Memory B cell (primary cell): ENCODE data around the gene RBBP7.

Experiments
- ATAC-seq: fragments of 150-1000 bp; cut with Tn5 transposase; 2 replicates; pipeline ENCODE4 v1.10.0; 2021; ENCODE audit warnings: low read depth, mild to moderate bottlenecking, moderate library complexity
- DNase-seq, 2 donors: peaks; one replicate each; pipeline ENCODE4 v3.0.0; 2022; ENCODE audit warnings: low spot score in 2 of 2
- H3K27ac Mint-ChIP-seq: one replicate; pipeline ENCODE4 v1.8.0; 2022; ENCODE audit warnings: mild to moderate bottlenecking, moderate library complexity, mixed read lengths
- H3K27me3 Mint-ChIP-seq: one replicate; pipeline ENCODE4 v1.8.0; 2022; ENCODE audit warnings: mixed read lengths
- H3K36me3 Mint-ChIP-seq: one replicate; pipeline ENCODE4 v1.8.0; 2022; ENCODE audit warnings: mild to moderate bottlenecking, mixed read lengths
- H3K4me1 Mint-ChIP-seq: one replicate; pipeline ENCODE4 v1.8.0; 2022; ENCODE audit warnings: mixed read lengths
- H3K4me3 Mint-ChIP-seq: one replicate; pipeline ENCODE4 v1.8.0; 2022; ENCODE audit warnings: mild to moderate bottlenecking, moderate library complexity, mixed read lengths
- H3K9me3 Mint-ChIP-seq: one replicate; pipeline ENCODE4 v1.8.0; 2022; ENCODE audit warnings: mixed read lengths

RBBP7 gene

GRCh38 chrX:16851827-16852226 is 18.3 kb downstream of the RBBP7 start:
- peaks cover 9% of the 10 kb centered on the region for H3K36me3 Mint-ChIP-seq
- peaks cover 6% of the 10 kb centered on the region for H3K4me1 Mint-ChIP-seq

GRCh38 chrX:16851421-16851820 is 18.7 kb downstream of the RBBP7 start:
- DNase-seq (no peak), ATAC-seq (no peak)
- no peaks in the 10 kb centered on the region for H3K9me3 Mint-ChIP-seq
- H3K4me3 Mint-ChIP-seq, result no peak overlapping the region
- no peak overlapping the region for H3K27ac Mint-ChIP-seq
- H3K4me1 Mint-ChIP-seq, result peaks cover 5% of the 10 kb centered on the region
- H3K36me3 Mint-ChIP-seq, result peaks cover 7% of the 10 kb centered on the region
- no peaks in the 10 kb centered on the region for H3K27me3 Mint-ChIP-seq

More at GRCh38 chrX:16851827-16852226, 18.3 kb downstream of the RBBP7 start:
- Mint-ChIP-seq H3K9me3 (no peaks in the 10 kb centered on the region), H3K27me3 (no peaks in the 10 kb centered on the region), H3K4me3 (no peak overlapping the region), H3K27ac (peak overlapping the region; percentile 68)
- DNase-seq (no peak), ATAC-seq (no peak)

- H3K4me3 Mint-ChIP-seq, result no peak overlapping the region
- ATAC-seq (no peak), DNase-seq (no peak)
- H3K9me3 Mint-ChIP-seq, result no peaks in the 10 kb centered on the region
- no peak overlapping the region for H3K27ac Mint-ChIP-seq
- no peaks in the 10 kb centered on the region for H3K4me1 Mint-ChIP-seq
- H3K36me3 Mint-ChIP-seq, result peaks cover 6% of the 10 kb centered on the region
- H3K27me3 Mint-ChIP-seq, result no peaks in the 10 kb centered on the region
Measured at GRCh38 chrX:16848541-16848940, 21.6 kb downstream of the RBBP7 start.

- ATAC-seq (no peak), DNase-seq (no peak)
- Mint-ChIP-seq H3K9me3 (no peaks in the 10 kb centered on the region), H3K4me1 (no peaks in the 10 kb centered on the region), H3K36me3 (peaks cover 4% of the 10 kb centered on the region), H3K4me3 (no peak overlapping the region), H3K27me3 (no peaks in the 10 kb centered on the region), H3K27ac (no peak overlapping the region)
Measured at GRCh38 chrX:16845686-16846085, 24.5 kb downstream of the RBBP7 start.

- DNase-seq, result no peak
- peaks cover 4% of the 10 kb centered on the region for H3K36me3 Mint-ChIP-seq
- no peak overlapping the region for H3K27ac Mint-ChIP-seq
- H3K27me3 Mint-ChIP-seq, result no peaks in the 10 kb centered on the region
- ATAC-seq, result no peak
- H3K9me3 Mint-ChIP-seq, result no peaks in the 10 kb centered on the region
- H3K4me3 Mint-ChIP-seq, result no peak overlapping the region
- no peaks in the 10 kb centered on the region for H3K4me1 Mint-ChIP-seq
Measured at GRCh38 chrX:16843208-16843909, 26.8 kb downstream of the RBBP7 start.

GRCh38 chrX:16842684-16843083 is 27.5 kb downstream of the RBBP7 start:
- Mint-ChIP-seq H3K27me3 (no peaks in the 10 kb centered on the region), H3K9me3 (no peaks in the 10 kb centered on the region), H3K4me1 (no peaks in the 10 kb centered on the region), H3K27ac (no peak overlapping the region), H3K4me3 (no peak overlapping the region), H3K36me3 (peaks cover 4% of the 10 kb centered on the region)
- ATAC-seq (no peak), DNase-seq (no peak)

- peaks cover 2% of the 10 kb centered on the region for H3K36me3 Mint-ChIP-seq
- no peak overlapping the region for H3K4me3 Mint-ChIP-seq
- H3K9me3 Mint-ChIP-seq, result no peaks in the 10 kb centered on the region
- peaks cover 6% of the 10 kb centered on the region for H3K4me1 Mint-ChIP-seq
- no peaks in the 10 kb centered on the region for H3K27me3 Mint-ChIP-seq
- H3K27ac Mint-ChIP-seq, result no peak overlapping the region
- DNase-seq (no peak), ATAC-seq (no peak)
Measured at GRCh38 chrX:16839852-16840460, 30.2 kb downstream of the RBBP7 start.

GRCh38 chrX:16839219-16839851 is 30.8 kb downstream of the RBBP7 start:
- no peaks in the 10 kb centered on the region for H3K9me3 Mint-ChIP-seq
- ATAC-seq, result no peak

GRCh38 chrX:16838202-16839066 is 31.7 kb downstream of the RBBP7 start:
- H3K4me1 Mint-ChIP-seq, result peaks cover 6% of the 10 kb centered on the region
- no peak overlapping the region for H3K27ac Mint-ChIP-seq
- peaks cover 3% of the 10 kb centered on the region for H3K36me3 Mint-ChIP-seq
- no peak overlapping the region for H3K4me3 Mint-ChIP-seq
- DNase-seq (no peak), ATAC-seq (no peak)
- H3K9me3 Mint-ChIP-seq, result no peaks in the 10 kb centered on the region
- H3K27me3 Mint-ChIP-seq, result no peaks in the 10 kb centered on the region

More at GRCh38 chrX:16839219-16839851, 30.8 kb downstream of the RBBP7 start:
- Mint-ChIP-seq H3K27me3 (no peaks in the 10 kb centered on the region), H3K36me3 (peaks cover 2% of the 10 kb centered on the region), H3K4me1 (peaks cover 6% of the 10 kb centered on the region), H3K27ac (no peak overlapping the region), H3K4me3 (no peak overlapping the region)
- no peak for DNase-seq

- H3K4me3 Mint-ChIP-seq, result peak overlapping the region; percentile 17
- no peaks in the 10 kb centered on the region for H3K27me3 Mint-ChIP-seq
- DNase-seq (peak in 1 of 2 donors; percentile 4), ATAC-seq (peak; percentile 82)
- H3K4me1 Mint-ChIP-seq, result peaks cover 6% of the 10 kb centered on the region
- peak overlapping the region; percentile 60 for H3K27ac Mint-ChIP-seq
- peaks cover 3% of the 10 kb centered on the region for H3K36me3 Mint-ChIP-seq
- H3K9me3 Mint-ChIP-seq, result no peaks in the 10 kb centered on the region
Measured at GRCh38 chrX:16836371-16836770, 33.8 kb downstream of the RBBP7 start.

- DNase-seq, result no peak
- Mint-ChIP-seq H3K4me1 (peaks cover 6% of the 10 kb centered on the region), H3K27ac (no peak overlapping the region), H3K9me3 (no peaks in the 10 kb centered on the region), H3K4me3 (no peak overlapping the region), H3K36me3 (peaks cover 3% of the 10 kb centered on the region), H3K27me3 (no peaks in the 10 kb centered on the region)
- no peak for ATAC-seq
Measured at GRCh38 chrX:16834806-16835205, 35.4 kb downstream of the RBBP7 start.

GRCh38 chrX:16832301-16832700 is 37.9 kb downstream of the RBBP7 start:
- Mint-ChIP-seq H3K27me3 (no peaks in the 10 kb centered on the region), H3K4me3 (no peak overlapping the region), H3K36me3 (peaks cover 8% of the 10 kb centered on the region), H3K4me1 (peaks cover 6% of the 10 kb centered on the region), H3K9me3 (no peaks in the 10 kb centered on the region), H3K27ac (peak overlapping the region; percentile 20)
- DNase-seq (no peak), ATAC-seq (no peak)

GRCh38 chrX:16828124-16828908 is 41.8 kb downstream of the RBBP7 start:
- DNase-seq (no peak), ATAC-seq (no peak)
- Mint-ChIP-seq H3K4me3 (no peak overlapping the region), H3K27me3 (no peaks in the 10 kb centered on the region), H3K36me3 (peaks cover 5% of the 10 kb centered on the region), H3K4me1 (no peaks in the 10 kb centered on the region), H3K9me3 (no peaks in the 10 kb centered on the region), H3K27ac (peak overlapping the region; percentile 55)
